DMS 273 (cell line): ENCODE measurements around the gene KIRREL3.

Experiments used
- DNase-seq: peaks from one replicate; lab custom pipeline; 2025; ENCODE audit not compliant: unreplicated experiment; lab: John Stamatoyannopoulos, UW

KIRREL3 gene

GRCh38 chr11:126415128-126415527 is 585.4 kb downstream of the KIRREL3 start:
- peak; percentile 17 for DNase-seq

GRCh38 chr11:126414615-126415014 is 586.0 kb downstream of the KIRREL3 start:
- no peak for DNase-seq

GRCh38 chr11:126413843-126414405 is 586.6 kb downstream of the KIRREL3 start:
- no peak for DNase-seq

- DNase-seq, result no peak
Measured at GRCh38 chr11:126413426-126413825, 587.1 kb downstream of the KIRREL3 start.

GRCh38 chr11:126411971-126412381 is 588.6 kb downstream of the KIRREL3 start:
- DNase-seq, result no peak

GRCh38 chr11:126410649-126411048 is 589.9 kb downstream of the KIRREL3 start:
- no peak for DNase-seq

- DNase-seq, result no peak
Measured at GRCh38 chr11:126409620-126409985, 591.0 kb downstream of the KIRREL3 start.

- no peak for DNase-seq
Measured at GRCh38 chr11:126408901-126409619, 591.5 kb downstream of the KIRREL3 start.

- peak; percentile 13 for DNase-seq
Measured at GRCh38 chr11:126408496-126408895, 592.1 kb downstream of the KIRREL3 start.

GRCh38 chr11:126407682-126408288 is 592.8 kb downstream of the KIRREL3 start:
- DNase-seq, result no peak

- DNase-seq, result no peak
Measured at GRCh38 chr11:126407101-126407521, 593.5 kb downstream of the KIRREL3 start.

- DNase-seq, result no peak
Measured at GRCh38 chr11:126406368-126406767, 594.2 kb downstream of the KIRREL3 start.

- DNase-seq, result no peak
Measured at GRCh38 chr11:126405906-126406305, 594.7 kb downstream of the KIRREL3 start.

- DNase-seq, result no peak
Measured at GRCh38 chr11:126405374-126405773, 595.2 kb downstream of the KIRREL3 start.

- DNase-seq, result peak; percentile 65
Measured at GRCh38 chr11:126404367-126404766, 596.2 kb downstream of the KIRREL3 start.

- DNase-seq, result peak; percentile 64
Measured at GRCh38 chr11:126403658-126404057, 596.9 kb downstream of the KIRREL3 start.

- DNase-seq, result no peak
Measured at GRCh38 chr11:126403022-126403581, 597.5 kb downstream of the KIRREL3 start.

- no peak for DNase-seq
Measured at GRCh38 chr11:126400479-126400878, 600.1 kb downstream of the KIRREL3 start.

GRCh38 chr11:126400019-126400418 is 600.6 kb downstream of the KIRREL3 start:
- DNase-seq, result no peak

GRCh38 chr11:126398721-126399120 is 601.8 kb downstream of the KIRREL3 start:
- DNase-seq, result no peak

- no peak for DNase-seq
Measured at GRCh38 chr11:126398296-126398695, 602.3 kb downstream of the KIRREL3 start.

- DNase-seq, result no peak
Measured at GRCh38 chr11:126396965-126397364, 603.6 kb downstream of the KIRREL3 start.
